Endothelial cell of umbilical vein (primary cell): ENCODE measurements around the gene TRIM22. TPM values are rescaled to one million over a fixed set of nuclear protein-coding genes. Genes with fewer than 3 reads are reported as not detected.

ENCODE experiments used
- BruUV-seq: library from RNA; stranded (reverse); fragments of 400-500 nt; replicated peaks from 2 replicates; lab custom pipeline; 2021; lab: Mats Ljungman, UMichigan
- CTCF ChIA-PET: fragments of 300-600, 350-600 bp; sonication (Branson Sonifier 250); formaldehyde crosslinking; loops from one replicate; lab custom pipeline; 2021; ENCODE audit warnings: antibody characterized with exemption, inconsistent platforms; lab: Charles Lee
- POLR2A ChIA-PET: fragments of 300-600, 350-600 bp; sonication (Branson Sonifier 250); formaldehyde crosslinking; loops from one replicate; lab custom pipeline; 2021; ENCODE audit warnings: antibody characterized with exemption, inconsistent platforms; lab: Charles Lee
- DNase-seq: peaks from one replicate; pipeline ENCODE4 v3.0.0-alpha.2; 2011; ENCODE audit warnings: low read depth, low spot score
- FAIRE-seq: peaks from 2 replicates; lab custom pipeline; 2011; peaks lifted over from hg19 to GRCh38; lab: Jason Lieb, UNC
- H2AFZ ChIP-seq: 2 replicates; pipeline ENCODE4 v1.6.0; 2012; ENCODE audit warnings: low read depth, low read length, control low read depth, inconsistent platforms
- H3K27ac ChIP-seq: 2 replicates; pipeline ENCODE4 v1.5.1; 2011; ENCODE audit warnings: low read depth, mild to moderate bottlenecking, control low read depth, low read length, moderate library complexity; ENCODE audit not compliant: insufficient read depth
- H3K27me3 ChIP-seq, 2 experiments: 2 replicates each; pipeline versions ENCODE4 v1.6.0 to v1.6.1; 2011; ENCODE audit warnings: low read length in 2 of 2, mixed read lengths in 1 of 2; ENCODE audit not compliant: control insufficient read depth in 2 of 2, insufficient read depth in 2 of 2
- H3K36me3 ChIP-seq, 2 experiments: 2 replicates in 1 of 2; 3 replicates in 1 of 2; pipeline ENCODE4 v1.5.1; 2011; ENCODE audit warnings: low read length in 2 of 2, mild to moderate bottlenecking in 1 of 2, moderate library complexity in 1 of 2; ENCODE audit not compliant: control insufficient read depth in 2 of 2, insufficient read depth in 2 of 2; ENCODE audit errors: extremely low read depth in 1 of 2
- H3K4me1 ChIP-seq: 3 replicates; pipeline ENCODE4 v1.5.1; 2011; ENCODE audit warnings: mild to moderate bottlenecking, low read length; ENCODE audit not compliant: control insufficient read depth, insufficient read depth; ENCODE audit errors: extremely low read depth
- H3K4me2 ChIP-seq: 2 replicates; pipeline ENCODE4 v1.6.1; 2011; ENCODE audit warnings: low read length, control low read depth, mixed read lengths; ENCODE audit not compliant: insufficient read depth
- H3K4me3 ChIP-seq, 3 experiments: fragments of 200-600 bp in 1 of 3; sonication (generic), shearing (Covaris generic) in 1 of 3; replicated peaks in 1 of 3; 2 replicates each; pipeline ENCODE4 v1.5.1; 2011 to 2016; ENCODE audit warnings: control low read depth in 3 of 3, low read length in 3 of 3, mild to moderate bottlenecking in 2 of 3, inconsistent platforms in 1 of 3, low read depth in 1 of 3, moderate library complexity in 1 of 3; ENCODE audit not compliant: insufficient read depth in 1 of 3
- H3K79me2 ChIP-seq: 2 replicates; pipeline ENCODE4 v1.6.0; 2012; ENCODE audit warnings: low read length, inconsistent platforms; ENCODE audit not compliant: control insufficient read depth, insufficient read depth
- H3K9ac ChIP-seq: replicated peaks from 2 replicates; pipeline ENCODE3; 2011; ENCODE audit warnings: low read length, control low read depth; ENCODE audit not compliant: insufficient read depth; ENCODE audit errors: extremely low read depth
- H3K9me1 ChIP-seq: replicated peaks from 3 replicates; pipeline ENCODE4 v1.6.0; 2011; ENCODE audit warnings: mild to moderate bottlenecking, low read length; ENCODE audit not compliant: control insufficient read depth, insufficient read depth; ENCODE audit errors: extremely low read depth
- H3K9me3 ChIP-seq: replicated peaks from 2 replicates; pipeline ENCODE4 v1.5.1; 2012; ENCODE audit warnings: low read length, inconsistent platforms; ENCODE audit not compliant: control insufficient read depth, insufficient read depth
- H4K20me1 ChIP-seq: replicated peaks from 2 replicates; pipeline ENCODE3; 2011; ENCODE audit warnings: mild to moderate bottlenecking, low read length; ENCODE audit not compliant: control insufficient read depth, insufficient read depth; ENCODE audit errors: extremely low read depth
- EZH2 ChIP-seq: IDR thresholded peaks from 2 replicates; pipeline ENCODE4 v1.6.1; 2012; ENCODE audit warnings: borderline replicate concordance, low read depth, mild to moderate bottlenecking, moderate library complexity, low read length, inconsistent platforms; ENCODE audit not compliant: severe bottlenecking
- FOS ChIP-seq: IDR thresholded peaks from 2 replicates; pipeline ENCODE4 v1.6.1; 2011; ENCODE audit warnings: mild to moderate bottlenecking, low read length, moderate library complexity, borderline replicate concordance; ENCODE audit not compliant: insufficient read depth
- GATA2 ChIP-seq: IDR thresholded peaks from 2 replicates; pipeline ENCODE4 v1.7.0; 2011; ENCODE audit warnings: low read depth, mild to moderate bottlenecking, moderate library complexity, mixed read lengths, low read length; ENCODE audit not compliant: insufficient read length, insufficient read depth
- JUN ChIP-seq: IDR thresholded peaks from 2 replicates; pipeline ENCODE4 v1.6.1; 2011; ENCODE audit warnings: borderline replicate concordance, low read depth; ENCODE audit not compliant: insufficient read length, insufficient read depth
- MYC ChIP-seq: IDR thresholded peaks from one replicate; pipeline ENCODE4 v1.6.1; 2011; ENCODE audit warnings: mild to moderate bottlenecking, low read depth, low read length
- POLR2A ChIP-seq: IDR thresholded peaks from 2 replicates; pipeline ENCODE4 v1.6.1; 2012; ENCODE audit warnings: low read depth, mild to moderate bottlenecking, control low read depth, low read length
- POLR2AphosphoS5 ChIP-seq: IDR thresholded peaks from 2 replicates; pipeline ENCODE4 v1.6.1; 2012; ENCODE audit warnings: low read depth, mild to moderate bottlenecking, control low read depth, low read length, moderate library complexity; ENCODE audit not compliant: insufficient read depth
- dilution Hi-C: fragments of 300-500 bp; cut with MboI; formaldehyde crosslinking; loops from one replicate; pipeline ENCODE4 v1.15.0; 2019; ENCODE audit warnings: low sequenced_read_pairs; ENCODE audit not compliant: extremely low pct_ligation_motif_present
- intact Hi-C: fragments of 100-400 bp; cut with micrococcal nuclease; formaldehyde crosslinking; loops from one replicate; pipeline ENCODE4 v1.10.0; 2022
- polyA plus RNA-seq, 4 experiments: library from polyadenylated mRNA; depleted of rRNA in 3 of 4; stranded (reverse) in 3 of 4; unstranded in 1 of 4; fragments of >200 nt; gene quantifications; 2 replicates each; pipeline versions ENCODE4 v1.2.1 to v1.2.3, GENCODE V29; 2011 to 2012; ENCODE audit warnings: missing spikeins in 1 of 4
- total RNA-seq: library from RNA; stranded (reverse); gene quantifications from 2 replicates; pipeline ENCODE4 v1.2.3, GENCODE V29; 2021
- TF ChIP-seq, protein P1 (sequence below): IDR thresholded peaks from 2 replicates; pipeline ENCODE4 v1.6.1; 2011; ENCODE audit not compliant: insufficient read depth, insufficient read length
- TF ChIP-seq, protein P2 (sequence below), 2 donors: IDR thresholded peaks; 1 replicate in 1 of 2; 2 replicates in 1 of 2; pipeline ENCODE4 v1.5.1; 2011; ENCODE audit warnings: low read length in 2 of 2, mild to moderate bottlenecking in 2 of 2, moderate library complexity in 2 of 2, control low read depth in 1 of 2, inconsistent platforms in 1 of 2, low read depth in 1 of 2; ENCODE audit not compliant: insufficient read depth in 1 of 2; ENCODE audit errors: extremely low read depth in 1 of 2

The TRIM22 gene
- total and polyA plus RNA-seq, 2 donors (not counting 3 experiments of a cell fraction or from before 2014, with no cell fraction given) = 73.5 to 110 TPM

DNA sequence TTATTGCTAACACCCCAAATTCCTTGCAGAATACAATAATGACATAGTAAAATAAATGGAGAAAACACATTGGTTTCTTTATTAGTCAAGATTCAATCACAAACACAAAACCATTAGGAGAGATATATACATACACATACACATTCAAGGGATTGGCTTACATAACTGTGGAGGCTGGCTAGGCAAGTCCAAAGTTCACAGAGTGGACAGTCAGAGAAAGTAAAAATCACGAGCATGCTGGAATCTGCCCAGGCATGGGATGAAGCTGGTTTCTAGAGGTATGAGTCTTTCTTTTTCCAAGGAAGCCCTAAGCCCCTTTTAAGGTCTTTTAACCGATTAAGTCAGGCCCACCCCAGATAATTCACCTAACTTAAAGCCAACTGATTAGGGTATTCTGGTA lies 33.0 kb downstream of the TRIM22 start:
- no peaks in the 10 kb centered on the region for H4K20me1 ChIP-seq
- H3K27ac ChIP-seq = no peak overlapping the region
- POLR2A ChIA-PET = no interaction called here
- no peak for FAIRE-seq
- H3K9ac ChIP-seq = no peak overlapping the region
- no peaks in the 10 kb centered on the region for H3K9me1 ChIP-seq
- intact Hi-C loops (no loop called here), dilution Hi-C loops (no loop called here)
- H3K36me3 ChIP-seq = no peaks in the 10 kb centered on the region
- no peak overlapping the region for H3K4me2 ChIP-seq
- TF ChIP-seq, protein P1, sequence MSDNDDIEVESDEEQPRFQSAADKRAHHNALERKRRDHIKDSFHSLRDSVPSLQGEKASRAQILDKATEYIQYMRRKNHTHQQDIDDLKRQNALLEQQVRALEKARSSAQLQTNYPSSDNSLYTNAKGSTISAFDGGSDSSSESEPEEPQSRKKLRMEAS = no peak
- TF ChIP-seq EZH2 (no peak), GATA2 (no peak), POLR2A (no peak), POLR2AphosphoS5 (no peak), MYC (no peak), JUN (no peak), FOS (no peak)
- TF ChIP-seq, protein P2, sequence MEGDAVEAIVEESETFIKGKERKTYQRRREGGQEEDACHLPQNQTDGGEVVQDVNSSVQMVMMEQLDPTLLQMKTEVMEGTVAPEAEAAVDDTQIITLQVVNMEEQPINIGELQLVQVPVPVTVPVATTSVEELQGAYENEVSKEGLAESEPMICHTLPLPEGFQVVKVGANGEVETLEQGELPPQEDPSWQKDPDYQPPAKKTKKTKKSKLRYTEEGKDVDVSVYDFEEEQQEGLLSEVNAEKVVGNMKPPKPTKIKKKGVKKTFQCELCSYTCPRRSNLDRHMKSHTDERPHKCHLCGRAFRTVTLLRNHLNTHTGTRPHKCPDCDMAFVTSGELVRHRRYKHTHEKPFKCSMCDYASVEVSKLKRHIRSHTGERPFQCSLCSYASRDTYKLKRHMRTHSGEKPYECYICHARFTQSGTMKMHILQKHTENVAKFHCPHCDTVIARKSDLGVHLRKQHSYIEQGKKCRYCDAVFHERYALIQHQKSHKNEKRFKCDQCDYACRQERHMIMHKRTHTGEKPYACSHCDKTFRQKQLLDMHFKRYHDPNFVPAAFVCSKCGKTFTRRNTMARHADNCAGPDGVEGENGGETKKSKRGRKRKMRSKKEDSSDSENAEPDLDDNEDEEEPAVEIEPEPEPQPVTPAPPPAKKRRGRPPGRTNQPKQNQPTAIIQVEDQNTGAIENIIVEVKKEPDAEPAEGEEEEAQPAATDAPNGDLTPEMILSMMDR (IDR thresholded peaks at IDR 0.05; ENCODE audit: extremely low read depth in 1 of 2, insufficient read depth in 1 of 2, low read depth in 1 of 2, low read length in 2 of 2) = no peak
- H2AFZ ChIP-seq = no peak overlapping the region
- H3K4me1 ChIP-seq = no peaks in the 10 kb centered on the region
- H3K9me3 ChIP-seq = no peaks in the 10 kb centered on the region
- no peak overlapping the region for H3K4me3 ChIP-seq
- H3K27me3 ChIP-seq = peaks cover 0 to 8% of the 10 kb centered on the region in 2 experiments
- BruUV-seq = no TSS peak
- H3K79me2 ChIP-seq = no peaks in the 10 kb centered on the region
- CTCF ChIA-PET = no interaction called here
- DNase-seq = no peak
